ENCODE results near the gene NAA25.
A peak's percentile ranks its signal among the peaks of the same experiment; 100 is the strongest.

The NAA25 gene

GRCh38 chr12:112148031-112148513 lies 39.5 kb upstream of the NAA25 start:
- no peak for TF ChIP-seq CTCF (conservative IDR thresholded peaks at IDR 0.05; ENCODE audit: low read depth)
- ChIA-PET CTCF (interaction anchor here (0.6 to 0.9 kb wide), 2 partner anchors 18 to 203 kb away, joined by 3 read pairs; no protein-coding TSS in a partner anchor), POLR2A (ENCODE audit: low non-redundant PET) (no interaction called here)
- peak overlapping the region; percentile 37; the same call in 1 of the 2 replicates for H3K27ac ChIP-seq
- peak; percentile 57 for DNase-seq (ENCODE audit: low spot score)

- CTCF ChIA-PET = no interaction called here
- POLR2A ChIA-PET (ENCODE audit: low non-redundant PET) = interaction anchor here (0.6 kb wide), 1 partner anchor 34 kb away, joined by 5 read pairs; no protein-coding TSS in a partner anchor
- H3K27ac ChIP-seq = no peak overlapping the region
- no peak for TF ChIP-seq CTCF (conservative IDR thresholded peaks at IDR 0.05; ENCODE audit: low read depth)
- no peak for DNase-seq (ENCODE audit: low spot score)
These were observed 37.5 kb upstream of the NAA25 start for GRCh38 chr12:112146123-112146522.

- POLR2A ChIA-PET (ENCODE audit: low non-redundant PET) = no interaction called here
- H3K27ac ChIP-seq = no peak overlapping the region
- TF ChIP-seq CTCF (conservative IDR thresholded peaks at IDR 0.05; ENCODE audit: low read depth) = no peak
- CTCF ChIA-PET = no interaction called here
- no peak for DNase-seq (ENCODE audit: low spot score)
These were observed 32.1 kb upstream of the NAA25 start for GRCh38 chr12:112140728-112141127.

GRCh38 chr12:112134731-112135130 lies 26.1 kb upstream of the NAA25 start:
- no peak overlapping the region for H3K27ac ChIP-seq
- no peak for DNase-seq (ENCODE audit: low spot score)
- no peak for TF ChIP-seq CTCF (conservative IDR thresholded peaks at IDR 0.05; ENCODE audit: low read depth)
- ChIA-PET CTCF (interaction anchor here (0.6 kb wide), 1 partner anchor 1168 kb away, joined by 3 read pairs; no protein-coding TSS in a partner anchor), POLR2A (ENCODE audit: low non-redundant PET) (interaction anchor here (0.8 kb wide), 1 partner anchor 27 kb away, joined by 5 read pairs; no protein-coding TSS in a partner anchor)

- CTCF ChIA-PET = no interaction called here
- DNase-seq (ENCODE audit: low spot score) = no peak
- H3K27ac ChIP-seq = no peak overlapping the region
- POLR2A ChIA-PET (ENCODE audit: low non-redundant PET) = interaction anchor here (1.1 kb wide), 1 partner anchor 16 kb away, joined by 6 read pairs; no protein-coding TSS in a partner anchor
- TF ChIP-seq CTCF (conservative IDR thresholded peaks at IDR 0.05; ENCODE audit: low read depth) = no peak
These were observed 24.8 kb upstream of the NAA25 start for GRCh38 chr12:112133418-112133817.

- ChIA-PET POLR2A (ENCODE audit: low non-redundant PET) (no interaction called here), CTCF (no interaction called here)
- no peak overlapping the region for H3K27ac ChIP-seq
- TF ChIP-seq CTCF (conservative IDR thresholded peaks at IDR 0.05; ENCODE audit: low read depth) = no peak
- DNase-seq (ENCODE audit: low spot score) = no peak
These were observed 23.1 kb upstream of the NAA25 start for GRCh38 chr12:112131686-112132085.
